Choroid plexus epithelial cell (primary cell): ENCODE results near the gene NUDT4.

ENCODE experiments used
- DNase-seq: peaks from one replicate; pipeline ENCODE4 v3.0.0-alpha.2; 2010; ENCODE audit warnings: low read depth
- H3K4me3 ChIP-seq: 2 replicates; pipeline ENCODE4 v1.5.1; 2011; ENCODE audit warnings: low read depth, mild to moderate bottlenecking, control low read depth, low read length, moderate library complexity
- CTCF ChIP-seq: conservative IDR thresholded peaks from 2 replicates; pipeline ENCODE4 v1.5.1; 2011; ENCODE audit warnings: low read depth, mild to moderate bottlenecking, control low read depth, inconsistent platforms, low read length, moderate library complexity

NUDT4 gene

GRCh38 chr12:93456077-93456476, 78.4 kb downstream of the NUDT4 start:
- TF ChIP-seq CTCF = no peak

More at GRCh38 chr12:93456077-93456476, 78.4 kb downstream of the NUDT4 start:
- H3K4me3 ChIP-seq = no peak overlapping the region
- DNase-seq = no peak
